Neural cell (in vitro differentiated cells): Measurements from ENCODE around the gene SH2D1A.

Source experiments
- EP300 ChIP-seq: fragments of 450-650 bp; conservative IDR thresholded peaks from 2 replicates; pipeline ENCODE4 v1.6.1; 2014; ENCODE audit warnings: antibody characterized with exemption, mild to moderate bottlenecking, moderate library complexity; ENCODE audit not compliant: poor library complexity, severe bottlenecking
- RAD21 ChIP-seq: fragments of 450-650 bp; conservative IDR thresholded peaks from 2 replicates; pipeline ENCODE4 v1.6.1; 2014; ENCODE audit warnings: antibody characterized with exemption, mild to moderate bottlenecking, moderate library complexity
- TF ChIP-seq, protein P1 (sequence below): fragments of 450-650 bp; IDR thresholded peaks from 2 replicates; pipeline ENCODE4 v1.5.1; 2014; ENCODE audit warnings: antibody characterized with exemption, mild to moderate bottlenecking, moderate library complexity; ENCODE audit not compliant: poor library complexity, severe bottlenecking

DNA sequence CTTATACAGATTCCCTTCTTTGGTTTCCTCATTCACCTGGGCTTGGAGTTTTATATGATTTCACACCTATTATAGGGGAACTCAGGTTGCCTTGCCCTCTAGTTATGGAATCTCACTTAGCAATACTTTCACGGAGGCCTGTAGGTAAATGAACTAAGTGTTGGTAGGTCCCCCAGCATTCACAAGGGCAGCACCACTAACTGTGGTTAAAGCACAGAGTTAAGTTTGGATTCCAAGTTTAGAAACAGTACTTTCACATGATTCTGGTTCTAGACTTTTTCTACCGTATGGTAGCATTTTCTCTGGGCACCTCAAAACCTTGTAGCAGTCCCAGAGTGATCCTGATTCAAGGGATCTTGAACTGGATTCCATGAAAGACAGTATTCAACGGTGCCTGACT lies 46.4 kb downstream of the SH2D1A start:
- no peak for TF ChIP-seq RAD21
- TF ChIP-seq, protein P1, sequence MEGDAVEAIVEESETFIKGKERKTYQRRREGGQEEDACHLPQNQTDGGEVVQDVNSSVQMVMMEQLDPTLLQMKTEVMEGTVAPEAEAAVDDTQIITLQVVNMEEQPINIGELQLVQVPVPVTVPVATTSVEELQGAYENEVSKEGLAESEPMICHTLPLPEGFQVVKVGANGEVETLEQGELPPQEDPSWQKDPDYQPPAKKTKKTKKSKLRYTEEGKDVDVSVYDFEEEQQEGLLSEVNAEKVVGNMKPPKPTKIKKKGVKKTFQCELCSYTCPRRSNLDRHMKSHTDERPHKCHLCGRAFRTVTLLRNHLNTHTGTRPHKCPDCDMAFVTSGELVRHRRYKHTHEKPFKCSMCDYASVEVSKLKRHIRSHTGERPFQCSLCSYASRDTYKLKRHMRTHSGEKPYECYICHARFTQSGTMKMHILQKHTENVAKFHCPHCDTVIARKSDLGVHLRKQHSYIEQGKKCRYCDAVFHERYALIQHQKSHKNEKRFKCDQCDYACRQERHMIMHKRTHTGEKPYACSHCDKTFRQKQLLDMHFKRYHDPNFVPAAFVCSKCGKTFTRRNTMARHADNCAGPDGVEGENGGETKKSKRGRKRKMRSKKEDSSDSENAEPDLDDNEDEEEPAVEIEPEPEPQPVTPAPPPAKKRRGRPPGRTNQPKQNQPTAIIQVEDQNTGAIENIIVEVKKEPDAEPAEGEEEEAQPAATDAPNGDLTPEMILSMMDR: no peak
- TF ChIP-seq EP300: no peak
